Epithelial cell of proximal tubule (primary cell): ENCODE data around the gene IMMT. TPM values are rescaled to one million over a fixed set of nuclear protein-coding genes. Genes with fewer than 3 reads are reported as not detected.

Source experiments
- DNase-seq: peaks from one replicate; pipeline ENCODE4 v3.0.0-alpha.2; 2011; ENCODE audit warnings: low read depth
- H3K4me3 ChIP-seq: 2 replicates; pipeline ENCODE4 v1.5.1; 2011; ENCODE audit warnings: low read depth, mild to moderate bottlenecking, low read length
- CTCF ChIP-seq: conservative IDR thresholded peaks from 2 replicates; pipeline ENCODE4 v1.5.1; 2012; ENCODE audit warnings: low read depth, mild to moderate bottlenecking, low read length
- total RNA-seq: library from RNA; depleted of rRNA; stranded (reverse); fragments of >200 nt; gene quantifications from 2 replicates; pipeline ENCODE4 v1.2.3, GENCODE V29; 2015

The IMMT gene
- total RNA-seq, 1 donor from 2014 or later = 78.1 TPM

- no peak for TF ChIP-seq CTCF
- no peak overlapping the region for H3K4me3 ChIP-seq
- DNase-seq = no peak
Observed at GRCh38 chr2:86143926-86144685, 51.2 kb downstream of the IMMT start.

- TF ChIP-seq CTCF = no peak
- H3K4me3 ChIP-seq = no peak overlapping the region
- DNase-seq = no peak
Observed at GRCh38 chr2:86143307-86143706, 52.0 kb downstream of the IMMT start.

- no peak for DNase-seq
- H3K4me3 ChIP-seq = no peak overlapping the region
- no peak for TF ChIP-seq CTCF
Observed at GRCh38 chr2:86142436-86143257, 52.6 kb downstream of the IMMT start.

GRCh38 chr2:86140969-86141392, 54.3 kb downstream of the IMMT start:
- TF ChIP-seq CTCF = no peak
- no peak overlapping the region for H3K4me3 ChIP-seq
- no peak for DNase-seq

DNA sequence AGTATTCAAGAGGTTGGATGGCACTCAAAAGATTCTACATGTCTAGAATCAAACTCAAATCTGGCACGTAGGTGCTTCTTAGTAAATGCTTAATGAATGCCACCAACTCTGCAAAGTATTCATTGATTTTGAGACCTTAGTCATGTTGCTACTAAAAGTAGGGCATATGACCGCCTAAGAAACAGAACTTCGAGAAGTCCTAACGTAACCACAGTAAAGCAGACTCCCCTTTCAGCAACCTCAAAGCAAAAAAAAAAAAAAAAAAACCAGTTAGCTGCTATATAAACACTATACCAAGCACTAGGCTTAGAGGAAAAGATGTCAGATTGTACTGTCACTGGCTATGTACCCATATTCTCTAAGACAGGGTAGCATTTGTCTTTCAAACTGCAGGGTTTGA, 55.3 kb downstream of the IMMT start:
- no peak for DNase-seq
- TF ChIP-seq CTCF = no peak
- no peak overlapping the region for H3K4me3 ChIP-seq

GRCh38 chr2:86138736-86139625, 56.3 kb downstream of the IMMT start:
- no peak for DNase-seq
- TF ChIP-seq CTCF = no peak

More at GRCh38 chr2:86138736-86139625, 56.3 kb downstream of the IMMT start:
- no peak overlapping the region for H3K4me3 ChIP-seq
